Measurements from ENCODE around the gene LDAF1.

The LDAF1 gene

DNA sequence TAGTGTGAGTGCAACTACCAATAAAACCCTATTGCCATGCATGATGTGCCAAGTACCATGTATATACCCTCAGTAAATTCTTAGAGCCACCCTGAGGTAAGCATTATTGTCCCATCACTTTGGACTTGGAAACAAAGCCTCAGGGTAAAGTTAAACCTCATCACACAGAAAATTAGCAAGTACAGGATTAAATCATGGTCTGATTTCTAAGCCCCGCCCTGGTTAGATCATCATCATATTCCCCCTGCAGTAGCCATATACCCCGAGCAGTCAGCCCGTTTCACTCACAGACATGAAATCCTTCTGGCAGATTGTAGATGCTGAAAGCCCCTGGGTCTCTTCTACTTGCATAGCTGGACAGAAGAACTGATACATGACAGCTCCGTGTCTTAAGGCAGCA is 48.1 kb downstream of the LDAF1 start:
- ChIA-PET CTCF (no interaction called here), POLR2A (no interaction called here)
- TF ChIP-seq, protein P1, sequence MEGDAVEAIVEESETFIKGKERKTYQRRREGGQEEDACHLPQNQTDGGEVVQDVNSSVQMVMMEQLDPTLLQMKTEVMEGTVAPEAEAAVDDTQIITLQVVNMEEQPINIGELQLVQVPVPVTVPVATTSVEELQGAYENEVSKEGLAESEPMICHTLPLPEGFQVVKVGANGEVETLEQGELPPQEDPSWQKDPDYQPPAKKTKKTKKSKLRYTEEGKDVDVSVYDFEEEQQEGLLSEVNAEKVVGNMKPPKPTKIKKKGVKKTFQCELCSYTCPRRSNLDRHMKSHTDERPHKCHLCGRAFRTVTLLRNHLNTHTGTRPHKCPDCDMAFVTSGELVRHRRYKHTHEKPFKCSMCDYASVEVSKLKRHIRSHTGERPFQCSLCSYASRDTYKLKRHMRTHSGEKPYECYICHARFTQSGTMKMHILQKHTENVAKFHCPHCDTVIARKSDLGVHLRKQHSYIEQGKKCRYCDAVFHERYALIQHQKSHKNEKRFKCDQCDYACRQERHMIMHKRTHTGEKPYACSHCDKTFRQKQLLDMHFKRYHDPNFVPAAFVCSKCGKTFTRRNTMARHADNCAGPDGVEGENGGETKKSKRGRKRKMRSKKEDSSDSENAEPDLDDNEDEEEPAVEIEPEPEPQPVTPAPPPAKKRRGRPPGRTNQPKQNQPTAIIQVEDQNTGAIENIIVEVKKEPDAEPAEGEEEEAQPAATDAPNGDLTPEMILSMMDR (IDR thresholded peaks at IDR 0.05; ENCODE audit: control extremely low read depth, extremely low read depth, low read depth, missing control alignments), result no peak
- DNase-seq (ENCODE audit: extremely low spot score), result no peak

GRCh38 chr16:21208446-21209230 is 50.2 kb downstream of the LDAF1 start:
- POLR2A ChIA-PET, result no interaction called here
- TF ChIP-seq, protein P1 (IDR thresholded peaks at IDR 0.05; ENCODE audit: control extremely low read depth, extremely low read depth, low read depth, missing control alignments), result no peak

GRCh38 chr16:21211486-21211885 is 53.0 kb downstream of the LDAF1 start, which contains the start of gene ZP2:
Gene ZP2, minus strand, starts transcription at chr16:21211574. Its CDS starts 27 bp downstream, at chr16:21211547.
- POLR2A ChIA-PET, result no interaction called here
- TF ChIP-seq, protein P1 (IDR thresholded peaks at IDR 0.05; ENCODE audit: control extremely low read depth, extremely low read depth, low read depth, missing control alignments), result no peak
- DNase-seq (ENCODE audit: extremely low spot score), result no peak
- CTCF ChIA-PET, result interaction anchor here (1.9 kb wide), 1 partner anchor 23 kb away, joined by 5 read pairs; no protein-coding TSS in a partner anchor

More at GRCh38 chr16:21208446-21209230, 50.2 kb downstream of the LDAF1 start:
- no peak for DNase-seq (ENCODE audit: extremely low spot score)
- CTCF ChIA-PET, result interaction anchor here (0.7 to 1.3 kb wide), 4 partner anchors 18 to 92 kb away, joined by 3 read pairs; no protein-coding TSS in a partner anchor

- TF ChIP-seq, protein P1 (IDR thresholded peaks at IDR 0.05; ENCODE audit: control extremely low read depth, extremely low read depth, low read depth, missing control alignments), result no peak
- ChIA-PET CTCF (interaction anchor here (0.6 kb wide), 1 partner anchor 25 kb away, joined by 4 read pairs; no protein-coding TSS in a partner anchor), POLR2A (no interaction called here)
- no peak for DNase-seq (ENCODE audit: extremely low spot score)
Observed at GRCh38 chr16:21214086-21214485, 55.6 kb downstream of the LDAF1 start.

GRCh38 chr16:21217121-21217520 is 58.6 kb downstream of the LDAF1 start:
- ChIA-PET CTCF (no interaction called here), POLR2A (no interaction called here)
- no peak for DNase-seq (ENCODE audit: extremely low spot score)

GRCh38 chr16:21218153-21218552 is 59.7 kb downstream of the LDAF1 start:
- TF ChIP-seq, protein P1 (IDR thresholded peaks at IDR 0.05; ENCODE audit: control extremely low read depth, extremely low read depth, low read depth, missing control alignments), result no peak
- ChIA-PET CTCF (no interaction called here), POLR2A (no interaction called here)
- DNase-seq (ENCODE audit: extremely low spot score), result no peak

More at GRCh38 chr16:21217121-21217520, 58.6 kb downstream of the LDAF1 start:
- TF ChIP-seq, protein P1 (IDR thresholded peaks at IDR 0.05; ENCODE audit: control extremely low read depth, extremely low read depth, low read depth, missing control alignments), result no peak

Measured in GM10248 (cell line).